Nephron (organoid): ENCODE data around the gene RABL6.

ENCODE experiments used
- H3K27ac Mint-ChIP-seq, 3 experiments: 2 replicates each; pipeline ENCODE4 v1.8.0; 2020; ENCODE audit warnings: mixed read lengths in 3 of 3, mild to moderate bottlenecking in 2 of 3, moderate library complexity in 1 of 3
- H3K27me3 Mint-ChIP-seq: 2 replicates; pipeline ENCODE4 v1.8.0; 2021; ENCODE audit warnings: low read depth, mild to moderate bottlenecking, moderate library complexity, mixed read lengths
- H3K36me3 Mint-ChIP-seq: 2 replicates; pipeline ENCODE4 v1.8.0; 2020; ENCODE audit warnings: low read depth, mixed read lengths
- H3K4me1 Mint-ChIP-seq: 2 replicates; pipeline ENCODE4 v1.8.0; 2020; ENCODE audit warnings: mixed read lengths
- H3K4me3 Mint-ChIP-seq, 3 experiments: 2 replicates each; pipeline ENCODE4 v1.8.0; 2020; ENCODE audit warnings: mild to moderate bottlenecking in 3 of 3, mixed read lengths in 3 of 3, moderate library complexity in 2 of 3
- H3K9me3 Mint-ChIP-seq: 2 replicates; pipeline ENCODE4 v1.8.0; 2020; ENCODE audit warnings: mixed read lengths
- CTCF ChIP-seq, 3 experiments: fragments of 200-600 bp; sonication (generic); IDR thresholded peaks; one replicate each; pipeline ENCODE4 v1.5.0; 2021; ENCODE audit warnings: antibody characterized with exemption in 3 of 3; ENCODE audit not compliant: unreplicated experiment in 3 of 3

RABL6 gene

GRCh38 chr9:136824496-136825225 is 16.9 kb downstream of the RABL6 start:
- H3K27me3 Mint-ChIP-seq, result no peaks in the 10 kb centered on the region

GRCh38 chr9:136825295-136826187 is 17.8 kb downstream of the RABL6 start:
- TF ChIP-seq CTCF (IDR thresholded peaks at IDR 0.05; ENCODE audit: unreplicated experiment in 3 of 3), result no peak
- Mint-ChIP-seq H3K36me3 (peaks cover 18% of the 10 kb centered on the region), H3K27me3 (no peaks in the 10 kb centered on the region), H3K27ac (no peak overlapping the region), H3K9me3 (no peaks in the 10 kb centered on the region), H3K4me3 (no peak overlapping the region), H3K4me1 (peaks cover 7% of the 10 kb centered on the region)

More at GRCh38 chr9:136824496-136825225, 16.9 kb downstream of the RABL6 start:
- Mint-ChIP-seq H3K36me3 (peaks cover 18% of the 10 kb centered on the region), H3K4me3 (no peak overlapping the region), H3K9me3 (no peaks in the 10 kb centered on the region), H3K27ac (no peak overlapping the region), H3K4me1 (peaks cover 8% of the 10 kb centered on the region)
- TF ChIP-seq CTCF (IDR thresholded peaks at IDR 0.05; ENCODE audit: unreplicated experiment in 3 of 3), result no peak

GRCh38 chr9:136826188-136826541 is 18.4 kb downstream of the RABL6 start:
- Mint-ChIP-seq H3K36me3 (peaks cover 13% of the 10 kb centered on the region), H3K9me3 (no peaks in the 10 kb centered on the region), H3K27me3 (no peaks in the 10 kb centered on the region), H3K4me3 (no peak overlapping the region), H3K27ac (no peak overlapping the region), H3K4me1 (peaks cover under 1% of the 10 kb centered on the region)
- no peak for TF ChIP-seq CTCF (IDR thresholded peaks at IDR 0.05; ENCODE audit: unreplicated experiment in 3 of 3)

- Mint-ChIP-seq H3K36me3 (peaks cover 13% of the 10 kb centered on the region), H3K9me3 (no peaks in the 10 kb centered on the region), H3K27me3 (no peaks in the 10 kb centered on the region), H3K4me3 (no peak overlapping the region), H3K27ac (no peak overlapping the region), H3K4me1 (no peaks in the 10 kb centered on the region)
- no peak for TF ChIP-seq CTCF (IDR thresholded peaks at IDR 0.05; ENCODE audit: unreplicated experiment in 3 of 3)
These were observed 19.2 kb downstream of the RABL6 start for GRCh38 chr9:136826703-136827582.

- Mint-ChIP-seq H3K27ac (no peak overlapping the region), H3K36me3 (peaks cover 20% of the 10 kb centered on the region), H3K4me3 (no peak overlapping the region), H3K4me1 (no peaks in the 10 kb centered on the region), H3K27me3 (no peaks in the 10 kb centered on the region), H3K9me3 (no peaks in the 10 kb centered on the region)
- no peak for TF ChIP-seq CTCF (IDR thresholded peaks at IDR 0.05; ENCODE audit: unreplicated experiment in 3 of 3)
These were observed 20.2 kb downstream of the RABL6 start for GRCh38 chr9:136827794-136828473.
